Stimulated activated CD4-positive, alpha-beta T cell treated with anti-CD3 and anti-CD28 coated beads, Interleukin-4, amount 100 ng/mL, for 24 hours (primary cell): Measurements from ENCODE around the gene GARNL3.

Experiments used
- DNase-seq: peaks from one replicate; pipeline ENCODE4 v3.0.0-alpha.2; 2020

GARNL3 gene

GRCh38 chr9:127411122-127411521 lies 146.5 kb downstream of the GARNL3 start:
- no peak for DNase-seq

- no peak for DNase-seq
Measured at GRCh38 chr9:127415141-127415540, 150.6 kb downstream of the GARNL3 start.

- no peak for DNase-seq
Measured at GRCh38 chr9:127415657-127416056, 151.1 kb downstream of the GARNL3 start.

GRCh38 chr9:127417131-127418036 lies 152.8 kb downstream of the GARNL3 start:
- no peak for DNase-seq

- peak; percentile 47 for DNase-seq
Measured at GRCh38 chr9:127418037-127418471, 153.5 kb downstream of the GARNL3 start.

GRCh38 chr9:127419348-127419747 lies 154.8 kb downstream of the GARNL3 start:
- DNase-seq, result no peak

- DNase-seq, result no peak
Measured at GRCh38 chr9:127421057-127421456, 156.5 kb downstream of the GARNL3 start.

- DNase-seq, result no peak
Measured at GRCh38 chr9:127422133-127422782, 157.7 kb downstream of the GARNL3 start.

GRCh38 chr9:127422787-127423186 lies 158.2 kb downstream of the GARNL3 start:
- no peak for DNase-seq

- DNase-seq, result no peak
Measured at GRCh38 chr9:127423476-127423933, 158.9 kb downstream of the GARNL3 start.

- DNase-seq, result peak; percentile 94
Measured at GRCh38 chr9:127423934-127424675, 159.5 kb downstream of the GARNL3 start, which contains the start of gene ZNF79. ZNF79 (plus strand) TSS chr9:127424382; CDS start chr9:127424788, 406 bp downstream.

- DNase-seq, result peak; percentile 49
Measured at GRCh38 chr9:127424676-127424999, 160.1 kb downstream of the GARNL3 start.

- DNase-seq, result peak; percentile 74
Measured at GRCh38 chr9:127426756-127427155, 162.2 kb downstream of the GARNL3 start.

GRCh38 chr9:127428348-127428747 lies 163.8 kb downstream of the GARNL3 start:
- no peak for DNase-seq

GRCh38 chr9:127430415-127430814 lies 165.8 kb downstream of the GARNL3 start:
- no peak for DNase-seq

- no peak for DNase-seq
Measured at GRCh38 chr9:127437497-127438264, 173.1 kb downstream of the GARNL3 start.

GRCh38 chr9:127438394-127438793 lies 173.8 kb downstream of the GARNL3 start:
- no peak for DNase-seq
